GM23338 (cell line): ENCODE results near the gene CDK13. TPM values are rescaled to one million over a fixed set of nuclear protein-coding genes. Genes with fewer than 3 reads are reported as not detected.

ENCODE experiments used
- ATAC-seq: fragments of 200-7000 bp; cut with Tn5 transposase; 3 replicates; pipeline ENCODE4 v1.9.1; 2020
- DNase-seq: peaks from one replicate; pipeline ENCODE4 v3.0.0-alpha.2; 2015; ENCODE audit warnings: low spot score
- H2AFZ ChIP-seq: fragments of 200-600 bp; sonication (generic); 2 replicates; pipeline ENCODE4 v1.8.0; 2016; ENCODE audit warnings: antibody characterized with exemption, mild to moderate bottlenecking, moderate library complexity
- H3F3A ChIP-seq: fragments of 200-600 bp; sonication (generic); replicated peaks from 2 replicates; pipeline ENCODE4 v1.8.0; 2017; ENCODE audit warnings: antibody characterized with exemption, mixed run types, low read depth
- H3K27ac ChIP-seq: fragments of 200-600 bp; sonication (generic); 2 replicates; pipeline ENCODE4 v1.6.1; 2016; ENCODE audit warnings: low read depth
- H3K27me3 ChIP-seq: fragments of 200-600 bp; sonication (generic); 2 replicates; pipeline ENCODE4 v1.8.0; 2016; ENCODE audit warnings: mild to moderate bottlenecking, mixed run types, moderate library complexity; ENCODE audit not compliant: insufficient read depth
- H3K36me3 ChIP-seq: fragments of 200-600 bp; sonication (generic); 2 replicates; pipeline ENCODE4 v1.8.0; 2016; ENCODE audit warnings: mild to moderate bottlenecking; ENCODE audit not compliant: insufficient read depth
- H3K4me1 ChIP-seq: fragments of 200-600 bp; sonication (generic); 2 replicates; pipeline ENCODE4 v1.8.0; 2016; ENCODE audit warnings: mild to moderate bottlenecking, moderate library complexity; ENCODE audit not compliant: insufficient read depth
- H3K4me2 ChIP-seq: fragments of 200-600 bp; sonication (generic); 2 replicates; pipeline ENCODE4 v1.7.1; 2017; ENCODE audit warnings: mixed run types
- H3K4me3 ChIP-seq: fragments of 200-600 bp; sonication (generic); 2 replicates; pipeline ENCODE4 v1.6.1; 2016; ENCODE audit warnings: mixed run types
- H3K79me2 ChIP-seq: fragments of 200-600 bp; sonication (generic); replicated peaks from 2 replicates; pipeline ENCODE4 v1.8.0; 2017; ENCODE audit warnings: mild to moderate bottlenecking; ENCODE audit not compliant: insufficient read depth
- H3K9me2 ChIP-seq: fragments of 200-600 bp; sonication (generic); 2 replicates; pipeline ENCODE4 v1.8.0; 2017; ENCODE audit not compliant: insufficient read depth
- H4K20me1 ChIP-seq: fragments of 200-600 bp; sonication (generic); replicated peaks from 2 replicates; pipeline ENCODE4 v1.8.0; 2017; ENCODE audit warnings: mild to moderate bottlenecking; ENCODE audit not compliant: insufficient read depth
- H3K27ac Mint-ChIP-seq: 2 replicates; pipeline ENCODE4 v1.8.0; 2020; ENCODE audit warnings: inconsistent platforms, mild to moderate bottlenecking, moderate library complexity, mixed read lengths
- H3K27me3 Mint-ChIP-seq: 3 replicates; pipeline ENCODE4 v1.8.0; 2022; ENCODE audit warnings: low read depth, mild to moderate bottlenecking, moderate library complexity, mixed read lengths, inconsistent platforms; ENCODE audit not compliant: insufficient read depth, poor library complexity
- H3K36me3 Mint-ChIP-seq: 3 replicates; pipeline ENCODE4 v1.8.0; 2021; ENCODE audit warnings: low read depth, mild to moderate bottlenecking, inconsistent platforms, moderate library complexity, mixed read lengths
- H3K4me1 Mint-ChIP-seq: 3 replicates; pipeline ENCODE4 v1.8.0; 2020; ENCODE audit warnings: mild to moderate bottlenecking, inconsistent platforms, mixed read lengths
- H3K4me3 Mint-ChIP-seq: 3 replicates; pipeline ENCODE4 v1.8.0; 2021; ENCODE audit warnings: moderate library complexity, mild to moderate bottlenecking, inconsistent platforms, mixed read lengths
- H3K9me3 Mint-ChIP-seq: 3 replicates; pipeline ENCODE4 v1.8.0; 2020; ENCODE audit warnings: moderate library complexity, mild to moderate bottlenecking, inconsistent platforms, mixed read lengths
- CREB1 ChIP-seq: fragments of 250-450 bp; sonication (Bioruptor Pico); IDR thresholded peaks from 2 replicates; pipeline ENCODE4 v1.5.0; 2020; ENCODE audit warnings: low read depth, mild to moderate bottlenecking, moderate library complexity
- CTCF ChIP-seq, 2 experiments: fragments of 200-600 bp in 1 of 2; sonication (generic) in 1 of 2; conservative IDR thresholded peaks; 2 replicates each; pipeline versions ENCODE4 v1.5.1 to v1.6.1; 2016 to 2017; ENCODE audit warnings: antibody characterized with exemption in 2 of 2, low read depth in 2 of 2, mild to moderate bottlenecking in 2 of 2, moderate library complexity in 1 of 2
- ETS1 ChIP-seq: IDR thresholded peaks from 2 replicates; pipeline ENCODE4 v1.6.1; 2016; ENCODE audit warnings: antibody characterized with exemption
- EZH2 ChIP-seq: fragments of 200-600 bp; sonication (generic); IDR thresholded peaks from one replicate; pipeline ENCODE4 v1.8.0; 2017; ENCODE audit warnings: antibody characterized with exemption, mild to moderate bottlenecking, low read depth; ENCODE audit not compliant: unreplicated experiment
- EZH2phosphoT487 ChIP-seq: fragments of 200-600 bp; sonication (generic); IDR thresholded peaks from one replicate; pipeline ENCODE4 v1.8.1; 2018; ENCODE audit warnings: antibody characterized with exemption; ENCODE audit not compliant: unreplicated experiment
- JUNB ChIP-seq: IDR thresholded peaks from one replicate; pipeline ENCODE4 v1.6.1; 2016; ENCODE audit warnings: antibody characterized with exemption; ENCODE audit not compliant: unreplicated experiment
- NANOG ChIP-seq: IDR thresholded peaks from 2 replicates; pipeline ENCODE4 v1.6.1; 2016; ENCODE audit warnings: antibody characterized with exemption, borderline replicate concordance
- POLR2AphosphoS5 ChIP-seq: IDR thresholded peaks from 2 replicates; pipeline ENCODE4 v1.6.1; 2016; ENCODE audit warnings: antibody characterized with exemption, low read depth
- REST ChIP-seq: IDR thresholded peaks from one replicate; pipeline ENCODE4 v1.6.1; 2018; ENCODE audit warnings: antibody characterized with exemption; ENCODE audit not compliant: unreplicated experiment
- STAT1 ChIP-seq: IDR thresholded peaks from one replicate; pipeline ENCODE4 v1.6.1; 2016; ENCODE audit warnings: antibody characterized with exemption; ENCODE audit not compliant: unreplicated experiment
- ZNF114 ChIP-seq: fragments of 250-450 bp; sonication (Bioruptor Pico); IDR thresholded peaks from 2 replicates; pipeline ENCODE4 v1.5.0; 2020; ENCODE audit warnings: mild to moderate bottlenecking, moderate library complexity
- ZNF331 ChIP-seq: fragments of 250-450 bp; sonication (Bioruptor Pico); IDR thresholded peaks from 2 replicates; pipeline ENCODE4 v1.5.0; 2020; ENCODE audit warnings: low read depth, mild to moderate bottlenecking, moderate library complexity
- polyA plus RNA-seq: library from polyadenylated mRNA; unstranded; fragments of >200 nt; fragmentation: Nextera tagmentation; extraction: Ambion mirVana; gene quantifications from 2 replicates; pipeline ENCODE4 v1.2.1, GENCODE V29; 2016
- total RNA-seq: library from RNA; depleted of rRNA; stranded (reverse); fragments of >200 nt; shearing (Covaris generic); gene quantifications from 2 replicates; pipeline ENCODE4 v1.2.3, GENCODE V29; 2014
- TF ChIP-seq, protein P1 (sequence below): fragments of 250-450 bp; sonication (Bioruptor Pico); IDR thresholded peaks from 2 replicates; pipeline ENCODE4 v1.5.0; 2020; ENCODE audit warnings: mild to moderate bottlenecking, moderate library complexity

The CDK13 gene
- total and polyA plus RNA-seq, 2 experiments from 2014 or later: 39.4 to 80.2 TPM

DNA sequence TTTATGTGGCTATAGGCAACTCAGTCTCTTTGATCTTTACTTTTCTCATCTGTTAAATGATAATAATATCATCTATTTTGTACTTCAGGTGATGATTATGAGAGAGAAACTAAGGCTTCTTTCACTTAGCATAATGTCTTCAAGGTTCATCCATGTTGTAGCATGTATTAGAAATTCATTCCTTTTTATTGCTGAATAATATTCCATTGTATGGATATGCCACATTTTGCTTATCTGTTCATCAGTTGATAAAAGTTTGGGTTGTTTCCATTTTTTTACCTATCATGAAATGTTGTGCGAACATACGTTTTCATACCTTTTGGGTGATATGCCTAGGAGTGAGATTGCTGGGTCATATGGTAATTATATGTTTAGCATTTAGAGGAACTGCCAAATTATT, 7.2 kb upstream of the CDK13 start:
- H3K36me3 ChIP-seq: no peaks in the 10 kb centered on the region
- no peak overlapping the region for H3K4me2 ChIP-seq
- H3F3A ChIP-seq: no peaks in the 10 kb centered on the region
- H3K79me2 ChIP-seq: no peaks in the 10 kb centered on the region
- no peaks in the 10 kb centered on the region for H3K27me3 ChIP-seq
- H3K4me1 Mint-ChIP-seq: no peaks in the 10 kb centered on the region; the same call in 2 of the 3 replicates
- no peak overlapping the region for H3K4me3 ChIP-seq
- DNase-seq (no peak), ATAC-seq (no peak)
- no peak overlapping the region for H2AFZ ChIP-seq
- H3K36me3 Mint-ChIP-seq: no peaks in the 10 kb centered on the region; the same call in 2 of the 3 replicates
- no peak overlapping the region for H3K27ac Mint-ChIP-seq
- H3K4me3 Mint-ChIP-seq: no peak overlapping the region
- H3K9me2 ChIP-seq: no peaks in the 10 kb centered on the region
- no peaks in the 10 kb centered on the region for H4K20me1 ChIP-seq
- no peaks in the 10 kb centered on the region for H3K4me1 ChIP-seq
- no peak overlapping the region for H3K27ac ChIP-seq
- TF ChIP-seq EZH2 (no peak), STAT1 (no peak), EZH2phosphoT487 (no peak), JUNB (no peak), ZNF331 (CRISPR knock-in tag) (no peak), CTCF (conservative IDR thresholded peaks at IDR 0.05; ENCODE audit: low read depth in 2 of 2) (no peak), ETS1 (no peak), NANOG (no peak), CREB1 (CRISPR knock-in tag) (no peak), ZNF114 (CRISPR knock-in tag) (no peak), REST (no peak), POLR2AphosphoS5 (no peak)
- TF ChIP-seq, protein P1, sequence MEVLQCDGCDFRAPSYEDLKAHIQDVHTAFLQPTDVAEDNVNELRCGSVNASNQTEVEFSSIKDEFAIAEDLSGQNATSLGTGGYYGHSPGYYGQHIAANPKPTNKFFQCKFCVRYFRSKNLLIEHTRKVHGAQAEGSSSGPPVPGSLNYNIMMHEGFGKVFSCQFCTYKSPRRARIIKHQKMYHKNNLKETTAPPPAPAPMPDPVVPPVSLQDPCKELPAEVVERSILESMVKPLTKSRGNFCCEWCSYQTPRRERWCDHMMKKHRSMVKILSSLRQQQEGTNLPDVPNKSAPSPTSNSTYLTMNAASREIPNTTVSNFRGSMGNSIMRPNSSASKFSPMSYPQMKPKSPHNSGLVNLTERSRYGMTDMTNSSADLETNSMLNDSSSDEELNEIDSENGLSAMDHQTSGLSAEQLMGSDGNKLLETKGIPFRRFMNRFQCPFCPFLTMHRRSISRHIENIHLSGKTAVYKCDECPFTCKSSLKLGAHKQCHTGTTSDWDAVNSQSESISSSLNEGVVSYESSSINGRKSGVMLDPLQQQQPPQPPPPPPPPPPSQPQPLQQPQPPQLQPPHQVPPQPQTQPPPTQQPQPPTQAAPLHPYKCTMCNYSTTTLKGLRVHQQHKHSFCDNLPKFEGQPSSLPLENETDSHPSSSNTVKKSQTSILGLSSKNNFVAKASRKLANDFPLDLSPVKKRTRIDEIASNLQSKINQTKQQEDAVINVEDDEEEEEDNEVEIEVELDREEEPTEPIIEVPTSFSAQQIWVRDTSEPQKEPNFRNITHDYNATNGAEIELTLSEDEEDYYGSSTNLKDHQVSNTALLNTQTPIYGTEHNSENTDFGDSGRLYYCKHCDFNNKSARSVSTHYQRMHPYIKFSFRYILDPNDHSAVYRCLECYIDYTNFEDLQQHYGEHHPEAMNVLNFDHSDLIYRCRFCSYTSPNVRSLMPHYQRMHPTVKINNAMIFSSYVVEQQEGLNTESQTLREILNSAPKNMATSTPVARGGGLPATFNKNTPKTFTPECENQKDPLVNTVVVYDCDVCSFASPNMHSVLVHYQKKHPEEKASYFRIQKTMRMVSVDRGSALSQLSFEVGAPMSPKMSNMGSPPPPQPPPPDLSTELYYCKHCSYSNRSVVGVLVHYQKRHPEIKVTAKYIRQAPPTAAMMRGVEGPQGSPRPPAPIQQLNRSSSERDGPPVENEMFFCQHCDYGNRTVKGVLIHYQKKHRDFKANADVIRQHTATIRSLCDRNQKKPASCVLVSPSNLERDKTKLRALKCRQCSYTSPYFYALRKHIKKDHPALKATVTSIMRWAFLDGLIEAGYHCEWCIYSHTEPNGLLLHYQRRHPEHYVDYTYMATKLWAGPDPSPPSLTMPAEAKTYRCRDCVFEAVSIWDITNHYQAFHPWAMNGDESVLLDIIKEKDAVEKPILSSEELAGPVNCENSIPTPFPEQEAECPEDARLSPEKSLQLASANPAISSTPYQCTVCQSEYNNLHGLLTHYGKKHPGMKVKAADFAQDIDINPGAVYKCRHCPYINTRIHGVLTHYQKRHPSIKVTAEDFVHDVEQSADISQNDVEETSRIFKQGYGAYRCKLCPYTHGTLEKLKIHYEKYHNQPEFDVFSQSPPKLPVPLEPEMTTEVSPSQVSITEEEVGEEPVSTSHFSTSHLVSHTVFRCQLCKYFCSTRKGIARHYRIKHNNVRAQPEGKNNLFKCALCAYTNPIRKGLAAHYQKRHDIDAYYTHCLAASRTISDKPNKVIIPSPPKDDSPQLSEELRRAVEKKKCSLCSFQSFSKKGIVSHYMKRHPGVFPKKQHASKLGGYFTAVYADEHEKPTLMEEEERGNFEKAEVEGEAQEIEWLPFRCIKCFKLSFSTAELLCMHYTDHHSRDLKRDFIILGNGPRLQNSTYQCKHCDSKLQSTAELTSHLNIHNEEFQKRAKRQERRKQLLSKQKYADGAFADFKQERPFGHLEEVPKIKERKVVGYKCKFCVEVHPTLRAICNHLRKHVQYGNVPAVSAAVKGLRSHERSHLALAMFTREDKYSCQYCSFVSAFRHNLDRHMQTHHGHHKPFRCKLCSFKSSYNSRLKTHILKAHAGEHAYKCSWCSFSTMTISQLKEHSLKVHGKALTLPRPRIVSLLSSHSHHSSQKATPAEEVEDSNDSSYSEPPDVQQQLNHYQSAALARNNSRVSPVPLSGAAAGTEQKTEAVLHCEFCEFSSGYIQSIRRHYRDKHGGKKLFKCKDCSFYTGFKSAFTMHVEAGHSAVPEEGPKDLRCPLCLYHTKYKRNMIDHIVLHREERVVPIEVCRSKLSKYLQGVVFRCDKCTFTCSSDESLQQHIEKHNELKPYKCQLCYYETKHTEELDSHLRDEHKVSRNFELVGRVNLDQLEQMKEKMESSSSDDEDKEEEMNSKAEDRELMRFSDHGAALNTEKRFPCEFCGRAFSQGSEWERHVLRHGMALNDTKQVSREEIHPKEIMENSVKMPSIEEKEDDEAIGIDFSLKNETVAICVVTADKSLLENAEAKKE (CRISPR knock-in tag): no peak
- peaks cover 1% of the 10 kb centered on the region for H3K27me3 Mint-ChIP-seq
- H3K9me3 Mint-ChIP-seq: peaks cover 4% of the 10 kb centered on the region; the same call in 2 of the 3 replicates
